Upper lobe of right lung (tissue), 1 donor: ENCODE results near the gene KLK8. TPM values are rescaled to one million over a fixed set of nuclear protein-coding genes. Genes with fewer than 3 reads are reported as not detected.

Experiments
- ATAC-seq: fragments of 200-7000 bp; cut with Tn5 transposase; one replicate; pipeline ENCODE4 v1.9.1; 2020; ENCODE audit warnings: mild to moderate bottlenecking, moderate library complexity
- DNase-seq: peaks from one replicate; pipeline ENCODE4 v3.0.0-alpha.2; 2020
- H3K27ac ChIP-seq: fragments of 200-600 bp; one replicate; pipeline ENCODE4 v1.8.0; 2022
- H3K27me3 ChIP-seq: fragments of 200-600 bp; one replicate; pipeline ENCODE4 v1.8.0; 2022; ENCODE audit warnings: mild to moderate bottlenecking
- H3K36me3 ChIP-seq: fragments of 200-600 bp; one replicate; pipeline ENCODE4 v1.8.0; 2022
- H3K4me1 ChIP-seq: fragments of 200-600 bp; one replicate; pipeline ENCODE4 v1.8.0; 2022
- H3K4me3 ChIP-seq: fragments of 200-600 bp; one replicate; pipeline ENCODE4 v1.8.0; 2022; ENCODE audit warnings: mild to moderate bottlenecking
- H3K9me3 ChIP-seq: fragments of 200-600 bp; one replicate; pipeline ENCODE4 v1.8.0; 2022
- CTCF ChIP-seq: fragments of 200-600 bp; IDR thresholded peaks from one replicate; pipeline ENCODE4 v1.8.0; 2022; ENCODE audit warnings: antibody characterized with exemption
- intact Hi-C: fragments of 100-400 bp; cut with DNase I; formaldehyde crosslinking; loops from one replicate; pipeline ENCODE4 v1.11.0; 2022
- total RNA-seq: library from RNA; stranded (reverse); fragmentation: NEBNext Ultra II Directional; extraction: Animal tissue kit (Norgen Biotek cat#: 25700); gene quantifications from one replicate; pipeline ENCODE4 v1.2.1, GENCODE V29; 2021
- donor health status: DM: no; HTN: yes; CAD: no; lungs with severe emphysema.

Gene KLK8
- total RNA-seq, 1 donor from 2014 or later, result not detected

DNA sequence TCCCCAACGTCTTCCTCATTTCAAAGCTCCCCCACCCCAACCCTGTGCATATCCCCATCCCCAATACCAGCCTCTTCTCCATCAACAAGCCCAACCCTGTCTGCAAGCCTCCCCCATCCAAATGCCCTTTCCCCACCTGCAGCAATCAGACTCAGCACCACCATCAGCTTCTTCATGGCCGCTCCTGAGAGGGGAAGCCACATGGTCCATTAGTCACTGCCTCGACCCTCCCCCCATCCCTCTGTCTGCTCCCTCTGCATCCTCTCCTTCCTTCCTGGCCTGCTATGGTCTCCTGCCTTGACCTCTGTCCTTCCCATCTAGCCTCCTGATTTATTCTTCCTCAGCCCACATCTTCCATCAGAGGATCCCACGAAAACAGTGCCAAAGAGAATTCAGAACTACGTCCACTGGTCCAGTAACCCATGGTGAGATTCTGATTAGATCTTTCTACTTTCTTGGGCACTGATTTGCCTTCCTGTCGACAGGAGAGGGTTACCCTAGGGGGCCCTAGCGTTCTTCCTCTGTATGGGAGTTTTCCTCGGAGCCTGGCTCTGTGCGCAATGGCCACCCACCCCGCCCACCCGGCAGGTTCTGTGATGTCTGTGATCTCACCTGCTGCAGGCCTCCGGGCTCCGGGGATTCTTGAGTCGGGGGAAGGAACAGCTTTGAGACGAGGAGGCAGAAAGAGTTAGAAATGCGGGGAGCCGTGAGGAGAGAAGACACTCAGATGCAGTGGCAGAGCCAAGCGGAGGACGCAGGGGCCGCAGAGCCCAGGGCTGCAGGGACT lies 33.3 kb downstream of the KLK8 start:
- H3K9me3 ChIP-seq, result no peaks in the 10 kb centered on the region
- ATAC-seq (no peak), DNase-seq (no peak)
- H3K36me3 ChIP-seq, result no peaks in the 10 kb centered on the region
- intact Hi-C loops, result no loop called here
- no peak overlapping the region for H3K4me3 ChIP-seq
- H3K27me3 ChIP-seq, result peaks cover 17% of the 10 kb centered on the region
- no peak for TF ChIP-seq CTCF
- no peaks in the 10 kb centered on the region for H3K4me1 ChIP-seq
- H3K27ac ChIP-seq, result no peak overlapping the region

- H3K36me3 ChIP-seq, result no peaks in the 10 kb centered on the region
- H3K4me3 ChIP-seq, result no peak overlapping the region
- H3K4me1 ChIP-seq, result no peaks in the 10 kb centered on the region
- DNase-seq, result no peak
- intact Hi-C loops, result no loop called here
- no peak for ATAC-seq
- no peaks in the 10 kb centered on the region for H3K9me3 ChIP-seq
- H3K27me3 ChIP-seq, result peaks cover 5% of the 10 kb centered on the region
- no peak for TF ChIP-seq CTCF
- no peak overlapping the region for H3K27ac ChIP-seq
Observed at GRCh38 chr19:50964266-50964665, 37.1 kb downstream of the KLK8 start.

- TF ChIP-seq CTCF, result no peak
- no peak overlapping the region for H3K4me3 ChIP-seq
- H3K9me3 ChIP-seq, result no peaks in the 10 kb centered on the region
- ATAC-seq (no peak), DNase-seq (no peak)
- H3K27me3 ChIP-seq, result peaks cover under 1% of the 10 kb centered on the region
- H3K36me3 ChIP-seq, result no peaks in the 10 kb centered on the region
- no peak overlapping the region for H3K27ac ChIP-seq
- no peaks in the 10 kb centered on the region for H3K4me1 ChIP-seq
- intact Hi-C loops, result no loop called here
Observed at GRCh38 chr19:50963381-50963780, 38.0 kb downstream of the KLK8 start.

GRCh38 chr19:50962245-50962644 lies 39.2 kb downstream of the KLK8 start:
- Histone ChIP-seq H3K4me3 (no peak overlapping the region), H3K4me1 (no peaks in the 10 kb centered on the region), H3K36me3 (no peaks in the 10 kb centered on the region), H3K27ac (no peak overlapping the region), H3K9me3 (no peaks in the 10 kb centered on the region), H3K27me3 (no peaks in the 10 kb centered on the region)
- no peak for TF ChIP-seq CTCF
- intact Hi-C loops, result no loop called here
- DNase-seq (no peak), ATAC-seq (no peak)

- H3K27ac ChIP-seq, result no peak overlapping the region
- no peaks in the 10 kb centered on the region for H3K27me3 ChIP-seq
- intact Hi-C loops, result no loop called here
- no peak overlapping the region for H3K4me3 ChIP-seq
- H3K9me3 ChIP-seq, result no peaks in the 10 kb centered on the region
- no peaks in the 10 kb centered on the region for H3K36me3 ChIP-seq
- ATAC-seq (no peak), DNase-seq (no peak)
- TF ChIP-seq CTCF, result no peak
- H3K4me1 ChIP-seq, result no peaks in the 10 kb centered on the region
Observed at GRCh38 chr19:50959731-50960500, 41.5 kb downstream of the KLK8 start.
